Colonic mucosa (tissue), 4 donors: ENCODE data around the gene ZBTB26. TPM values are rescaled to one million over a fixed set of nuclear protein-coding genes. Genes with fewer than 3 reads are reported as not detected.
A peak's percentile ranks its signal among the peaks of the same experiment; 100 is the strongest.

Experiments
- DNase-seq: peaks from one replicate; pipeline ENCODE4 v3.0.0-alpha.2; 2020
- H3K27ac ChIP-seq: fragments of 200-600 bp; one replicate; pipeline ENCODE4 v1.8.0; 2021
- H3K27me3 ChIP-seq: fragments of 200-600 bp; one replicate; pipeline ENCODE4 v1.8.0; 2021
- H3K36me3 ChIP-seq: fragments of 200-600 bp; one replicate; pipeline ENCODE4 v1.8.0; 2021
- H3K4me1 ChIP-seq: fragments of 200-600 bp; one replicate; pipeline ENCODE4 v1.8.0; 2021; ENCODE audit warnings: mild to moderate bottlenecking
- H3K4me3 ChIP-seq: fragments of 200-600 bp; one replicate; pipeline ENCODE4 v1.8.0; 2021
- H3K9ac ChIP-seq, 2 donors: one replicate each; pipeline ENCODE4 v1.7.0; 2013; ENCODE audit warnings: control low read depth in 2 of 2, low read depth in 2 of 2, low read length in 2 of 2
- H3K9me3 ChIP-seq: fragments of 200-600 bp; one replicate; pipeline ENCODE4 v1.8.0; 2021
- CTCF ChIP-seq: fragments of 200-600 bp; IDR thresholded peaks from one replicate; pipeline ENCODE4 v1.8.0; 2022; ENCODE audit warnings: antibody characterized with exemption, mild to moderate bottlenecking
- intact Hi-C: fragments of 100-400 bp; cut with DNase I; formaldehyde crosslinking; loops from one replicate; pipeline ENCODE4 v1.14.1; 2022
- total RNA-seq, 2 donors: library from RNA; stranded (reverse); fragmentation: NEBNext Ultra II Directional in 1 of 2; extraction: Animal tissue kit (Norgen Biotek cat#: 25700) in 1 of 2; gene quantifications; one replicate each; pipeline ENCODE4 v1.2.1, GENCODE V29; 2021
- donor health status: healthy.
- donor health status: DM: no; HTN: no; CAD: no.
- donor health status: DM: no; HTN: no; CAD: no.

Gene ZBTB26
- total RNA-seq, 2 donors from 2014 or later = 4.3 to 6.5 TPM

- peaks cover 4% of the 10 kb centered on the region for H3K4me1 ChIP-seq
Observed at GRCh38 chr9:122946461-122947005, 15.2 kb upstream of the ZBTB26 start.

GRCh38 chr9:122944960-122945888 is 13.9 kb upstream of the ZBTB26 start:
- no peak overlapping the region for H3K4me3 ChIP-seq
- H3K27ac ChIP-seq = no peak overlapping the region
- H3K9ac ChIP-seq = no peak overlapping the region
- no peaks in the 10 kb centered on the region for H3K36me3 ChIP-seq
- no peaks in the 10 kb centered on the region for H3K9me3 ChIP-seq
- TF ChIP-seq CTCF = no peak
- intact Hi-C loops = no loop called here
- H3K4me1 ChIP-seq = peaks cover 4% of the 10 kb centered on the region
- H3K27me3 ChIP-seq = no peaks in the 10 kb centered on the region
- DNase-seq = no peak

More at GRCh38 chr9:122946461-122947005, 15.2 kb upstream of the ZBTB26 start:
- TF ChIP-seq CTCF = no peak
- H3K9ac ChIP-seq = no peak overlapping the region
- H3K27ac ChIP-seq = no peak overlapping the region
- DNase-seq = no peak
- H3K27me3 ChIP-seq = no peaks in the 10 kb centered on the region
- no peaks in the 10 kb centered on the region for H3K36me3 ChIP-seq
- no peak overlapping the region for H3K4me3 ChIP-seq
- intact Hi-C loops = no loop called here
- no peaks in the 10 kb centered on the region for H3K9me3 ChIP-seq

GRCh38 chr9:122941582-122942234 is 10.4 kb upstream of the ZBTB26 start:
- H3K4me3 ChIP-seq = peak overlapping the region; percentile 83
- H3K4me1 ChIP-seq = no peaks in the 10 kb centered on the region
- peak; percentile 51 for DNase-seq
- H3K9me3 ChIP-seq = no peaks in the 10 kb centered on the region
- peaks cover 2% of the 10 kb centered on the region for H3K36me3 ChIP-seq
- intact Hi-C loops = no loop called here
- no peaks in the 10 kb centered on the region for H3K27me3 ChIP-seq
- H3K27ac ChIP-seq = peak overlapping the region; percentile 76
- peak overlapping the region; percentile 79 to 95 for H3K9ac ChIP-seq
- TF ChIP-seq CTCF = no peak

GRCh38 chr9:122940749-122941581 is 9.7 kb upstream of the ZBTB26 start, which contains the start of gene RABGAP1:
Gene RABGAP1 (plus strand): TSS chr9:122941020. CDS start chr9:122957060, 16,040 bp downstream.
- H3K9ac ChIP-seq = peak within 1 kb of the TSS; percentile 79 to 95
- no peaks in the 10 kb centered on the region for H3K4me1 ChIP-seq

More at GRCh38 chr9:122940749-122941581, 9.7 kb upstream of the ZBTB26 start, which contains the start of gene RABGAP1:
- peak within 1 kb of the TSS; percentile 83 for H3K4me3 ChIP-seq
- no peak for TF ChIP-seq CTCF
- intact Hi-C loops = no loop called here
- H3K27me3 ChIP-seq = no peaks in the 10 kb centered on the region
- no peaks in the 10 kb centered on the region for H3K9me3 ChIP-seq
- peak; percentile 100 for DNase-seq
- H3K27ac ChIP-seq = peak within 1 kb of the TSS; percentile 76
- peaks cover 4% of the 10 kb centered on the region for H3K36me3 ChIP-seq
